Fibroblast of upper back skin (primary cell): ENCODE measurements around the gene TTC32.
A peak's percentile ranks its signal among the peaks of the same experiment; 100 is the strongest.

Source experiments
- DNase-seq: peaks from one replicate; pipeline ENCODE4 v3.0.0-alpha.2; 2013

The TTC32 gene

DNA sequence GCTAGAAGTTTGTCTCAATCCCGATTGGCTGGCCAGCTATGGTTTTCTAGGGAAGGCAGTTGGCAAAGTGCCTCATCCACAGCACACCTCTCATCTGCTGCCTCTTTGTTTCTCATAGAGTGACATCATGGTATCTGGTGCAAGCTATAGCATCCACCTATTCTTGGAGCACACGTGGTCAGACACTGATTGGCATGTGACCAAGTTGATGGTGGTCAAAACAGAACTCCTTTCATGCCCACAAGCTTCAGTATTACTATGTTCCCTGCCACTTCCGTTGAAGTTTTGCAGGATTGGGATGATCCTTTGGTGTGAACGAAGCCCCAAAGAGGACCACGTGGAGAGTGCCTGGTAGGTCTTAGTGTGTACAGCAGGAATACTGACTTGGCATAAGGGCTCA is 28.8 kb downstream of the TTC32 start:
- DNase-seq: no peak

DNA sequence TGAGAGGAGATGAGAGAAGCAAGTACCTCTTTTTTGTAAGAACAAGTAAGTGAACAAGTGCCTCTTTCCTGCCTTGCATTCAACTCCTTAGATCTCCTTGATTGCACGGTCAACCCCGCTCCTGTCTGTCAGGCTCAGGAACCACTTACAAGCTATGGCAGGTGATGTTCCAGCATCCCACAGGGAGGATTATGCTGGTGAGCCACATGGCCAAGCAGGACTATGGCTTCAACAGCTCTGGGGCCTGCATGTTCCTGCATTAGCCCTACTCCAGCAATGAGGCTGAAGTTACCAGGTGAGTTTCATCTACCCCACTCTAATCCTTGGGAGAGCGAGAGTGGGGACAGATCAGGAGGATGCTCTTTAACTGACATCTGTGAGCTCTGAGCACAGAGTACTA is 29.5 kb downstream of the TTC32 start:
- no peak for DNase-seq

DNA sequence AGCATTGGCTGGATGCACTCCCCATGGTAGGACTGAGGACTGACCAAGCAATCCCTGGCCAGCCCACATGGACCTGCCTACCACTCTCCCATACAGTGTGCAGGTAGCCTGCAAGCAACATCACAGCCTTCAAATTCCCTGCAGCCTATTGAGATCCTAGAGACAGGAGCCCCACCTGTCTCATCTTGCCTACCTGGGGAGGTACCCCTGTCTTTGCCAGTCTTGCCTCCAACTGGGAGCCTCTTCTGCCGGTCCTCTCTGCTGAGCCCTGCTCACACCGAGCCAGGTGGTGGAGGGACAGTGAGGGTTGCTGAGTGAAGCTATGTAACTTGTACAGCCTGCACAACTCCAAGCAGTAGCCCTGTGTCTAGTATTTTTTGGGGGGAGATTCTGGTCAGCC is 29.9 kb downstream of the TTC32 start:
- no peak for DNase-seq

DNA sequence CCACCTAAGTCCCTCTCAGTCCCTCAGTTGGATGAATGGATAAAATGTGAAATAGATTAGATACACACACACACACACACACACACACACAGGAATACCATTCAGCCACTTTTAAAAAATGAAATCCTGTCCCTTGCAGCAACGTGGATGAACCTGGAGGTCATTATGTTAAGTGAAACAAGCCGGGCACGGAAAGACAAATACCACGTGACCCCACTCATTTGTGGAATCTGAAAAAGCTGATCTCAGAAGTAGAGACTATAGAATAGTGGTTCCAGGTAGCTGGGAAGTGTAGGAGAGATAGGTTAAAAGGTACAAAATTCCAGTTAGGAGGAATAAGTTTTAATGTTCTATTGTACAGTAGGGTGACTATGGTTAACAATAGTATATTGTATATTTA is 31.0 kb downstream of the TTC32 start:
- no peak for DNase-seq

- DNase-seq: no peak
Measured at GRCh38 chr2:19868701-19869580, 32.8 kb downstream of the TTC32 start.

DNA sequence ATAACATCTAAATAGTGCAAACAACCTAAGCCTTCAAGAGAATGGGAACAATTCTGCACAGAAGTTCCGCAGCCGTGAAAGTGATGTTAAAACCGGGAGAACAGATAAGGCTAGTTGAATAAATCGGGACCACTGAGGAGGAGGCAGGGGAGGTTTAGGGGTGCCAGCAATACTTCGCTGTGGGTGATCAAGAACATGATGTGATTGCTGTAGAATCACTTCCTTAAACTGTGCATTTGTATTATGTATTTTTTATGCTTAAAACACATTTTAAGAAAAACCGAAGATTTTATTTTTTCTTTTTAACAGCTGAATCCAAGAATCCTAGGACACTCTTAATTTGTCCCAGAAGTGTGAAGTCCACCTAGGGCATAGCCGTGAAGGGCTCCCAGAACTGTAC is 33.6 kb downstream of the TTC32 start:
- DNase-seq: no peak

GRCh38 chr2:19866771-19867170 is 35.0 kb downstream of the TTC32 start:
- DNase-seq: no peak

DNA sequence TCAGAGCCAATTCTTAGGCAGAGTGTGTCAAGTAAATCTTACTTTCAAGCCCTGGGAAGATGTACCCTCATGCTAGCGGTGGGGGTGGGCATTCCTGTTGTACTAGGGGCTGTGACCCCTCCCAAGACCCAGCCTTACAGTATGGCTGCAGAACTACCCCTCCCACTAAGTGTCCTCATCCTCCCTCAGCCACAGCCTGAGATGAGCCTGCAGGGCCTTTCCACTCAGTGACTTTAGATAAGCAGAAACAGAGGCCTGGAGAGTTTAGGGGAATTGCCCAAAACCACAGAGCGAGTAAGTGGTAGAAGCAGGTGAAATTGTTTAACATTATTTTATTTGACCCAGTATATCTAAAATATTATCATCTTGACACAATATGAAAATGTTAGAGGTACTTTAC is 36.6 kb downstream of the TTC32 start:
- DNase-seq: no peak

DNA sequence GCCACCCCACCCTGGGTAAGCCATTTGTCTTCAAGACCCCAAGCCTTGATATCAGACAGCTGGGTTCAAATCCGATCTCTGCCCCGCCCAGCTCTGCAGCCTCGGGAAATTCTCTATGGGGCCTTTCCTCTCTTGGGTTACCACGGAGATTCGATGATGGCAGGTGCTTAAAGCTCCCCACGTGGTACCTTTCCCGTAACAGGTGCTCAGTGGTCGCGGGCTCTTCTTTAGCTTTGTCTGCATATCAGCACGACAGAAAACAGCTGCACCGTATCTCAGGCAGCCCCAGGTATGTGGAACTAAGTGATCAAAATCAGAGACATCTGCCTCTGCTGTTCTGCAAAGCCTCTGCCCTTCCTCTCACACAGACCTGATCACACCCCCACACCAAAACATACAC is 37.4 kb downstream of the TTC32 start:
- DNase-seq: no peak

- DNase-seq: peak; percentile 34
Measured at GRCh38 chr2:19863303-19864041, 38.3 kb downstream of the TTC32 start.

DNA sequence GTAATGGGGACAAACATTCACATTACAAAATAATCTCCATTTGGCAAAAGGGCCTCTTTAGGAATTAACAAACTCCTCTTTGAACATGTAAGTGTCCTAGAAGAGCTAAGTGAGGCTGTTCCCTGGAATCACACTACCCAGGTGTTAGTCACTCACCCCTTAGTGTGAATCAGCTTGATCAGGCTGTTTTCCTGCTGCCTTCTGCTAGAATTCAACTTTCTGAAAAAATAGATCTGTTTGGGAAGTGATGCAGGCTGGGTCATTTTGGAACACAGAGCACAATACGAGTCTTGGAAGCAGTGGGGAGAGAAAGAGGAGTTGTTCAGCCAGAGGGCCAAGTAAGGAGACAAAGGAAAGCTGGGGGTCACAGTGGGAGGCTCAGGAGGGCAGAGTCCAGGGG is 40.0 kb downstream of the TTC32 start:
- DNase-seq: no peak

- DNase-seq: no peak
Measured at GRCh38 chr2:19860022-19860421, 41.8 kb downstream of the TTC32 start.

- DNase-seq: no peak
Measured at GRCh38 chr2:19859565-19859964, 42.2 kb downstream of the TTC32 start.

DNA sequence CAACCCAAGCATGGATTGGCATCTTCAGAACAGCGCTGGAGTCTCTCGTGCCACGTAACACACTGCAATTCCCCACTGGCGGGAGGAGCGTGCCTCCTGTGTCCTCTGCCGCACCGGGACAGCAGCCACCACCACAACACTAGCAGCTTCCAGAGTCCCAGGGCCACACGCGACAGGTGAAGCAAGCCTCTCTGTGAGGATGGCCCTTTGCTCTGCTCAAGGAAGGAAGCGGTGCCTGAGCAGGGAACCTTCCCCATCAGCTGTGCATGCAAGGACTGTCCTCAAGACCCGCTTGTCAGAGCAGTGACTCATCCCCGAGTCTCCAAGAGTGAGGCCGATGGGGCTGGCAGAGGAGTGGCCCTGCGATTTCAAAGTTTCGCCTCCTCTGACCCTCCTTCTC is 44.0 kb downstream of the TTC32 start:
- DNase-seq: no peak

DNA sequence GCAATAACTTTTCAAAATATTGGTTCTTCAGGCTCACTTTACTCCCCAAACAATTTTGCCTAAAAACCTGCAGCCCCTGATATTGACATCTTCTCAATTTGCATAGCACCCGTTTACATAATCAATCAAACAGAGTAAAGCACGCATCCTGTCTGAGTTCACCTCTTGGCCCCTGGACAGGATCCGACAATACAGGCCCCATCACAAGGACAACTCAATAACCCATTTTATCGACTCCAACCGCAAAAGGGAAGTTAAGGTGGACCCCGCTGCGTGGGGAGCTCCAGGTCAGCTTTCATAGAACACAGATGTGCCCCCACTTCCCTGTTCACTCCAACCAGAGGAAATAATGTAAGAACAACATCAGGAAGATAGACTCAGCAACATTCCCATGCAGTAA is 44.7 kb downstream of the TTC32 start:
- no peak for DNase-seq

DNA sequence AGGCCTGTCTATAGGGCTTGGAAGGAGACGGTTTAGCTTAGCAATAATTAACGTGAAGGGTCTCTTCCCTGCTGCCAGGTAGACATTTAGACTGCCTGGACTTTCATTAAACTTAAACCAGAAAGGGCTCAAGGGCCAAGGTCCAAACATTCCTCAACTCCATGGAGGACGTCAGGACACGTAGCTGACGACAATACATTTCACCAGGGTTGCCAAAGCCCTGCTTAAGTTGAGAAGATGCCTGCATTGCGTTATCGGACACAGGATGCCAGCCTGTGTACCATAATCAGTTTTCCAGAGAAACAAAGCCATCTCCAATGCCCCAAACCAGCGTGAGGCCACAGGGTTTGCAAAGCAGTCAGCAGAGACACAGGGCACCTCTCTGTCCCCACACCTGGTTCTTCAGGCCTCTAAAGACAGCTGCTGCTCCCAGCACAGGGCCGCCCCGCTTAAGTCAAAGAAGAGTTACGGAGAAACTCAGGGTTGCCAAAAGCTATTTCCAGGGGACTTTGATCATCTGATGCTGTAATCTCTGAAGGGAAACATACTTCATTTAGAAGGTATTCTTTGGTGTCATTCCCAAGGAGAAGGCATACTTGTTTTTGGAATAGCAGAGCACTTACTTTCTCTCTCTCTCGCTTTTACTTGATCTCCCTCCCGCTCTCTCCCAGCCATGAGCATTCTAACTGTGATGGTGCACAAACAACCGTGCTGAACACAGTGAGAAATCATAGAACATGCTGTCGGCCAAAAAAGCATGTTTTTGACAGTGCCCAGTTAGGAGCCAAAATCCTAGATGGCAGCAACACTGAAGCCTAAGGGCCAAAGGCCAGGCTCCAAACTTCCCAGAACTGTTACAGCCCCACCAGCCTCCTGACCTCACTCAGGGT is 46.0 kb downstream of the TTC32 start:
- no peak for DNase-seq

GRCh38 chr2:19854596-19855541 is 46.9 kb downstream of the TTC32 start:
- DNase-seq: peak; percentile 50

- no peak for DNase-seq
Measured at GRCh38 chr2:19851116-19851695, 50.6 kb downstream of the TTC32 start.

- DNase-seq: no peak
Measured at GRCh38 chr2:19850056-19851050, 51.4 kb downstream of the TTC32 start.

- DNase-seq: no peak
Measured at GRCh38 chr2:19848952-19849351, 52.8 kb downstream of the TTC32 start.
